ENCODE results near the gene RDM1. TPM values are rescaled to one million over a fixed set of nuclear protein-coding genes. Genes with fewer than 3 reads are reported as not detected.
A peak's percentile ranks its signal among the peaks of the same experiment; 100 is the strongest.

The RDM1 gene
- total and polyA plus RNA-seq, 2 experiments from 2014 or later: 3.9 to 8.8 TPM

- peak; percentile 70 for DNase-seq (ENCODE audit: low spot score)
- H4K20me1 ChIP-seq (replicated peaks; ENCODE audit: insufficient read depth): no peaks in the 10 kb centered on the region
- no peaks in the 10 kb centered on the region for H3K79me2 ChIP-seq (replicated peaks; ENCODE audit: insufficient read depth)
- H3K4me2 ChIP-seq: no peak overlapping the region
- H3K27me3 Mint-ChIP-seq (ENCODE audit: insufficient read depth, low read depth, poor library complexity): peaks cover 4% of the 10 kb centered on the region
- H3K27ac Mint-ChIP-seq: no peak overlapping the region
- H3K27ac ChIP-seq (ENCODE audit: low read depth): no peak overlapping the region
- H3K9me3 Mint-ChIP-seq: no peaks in the 10 kb centered on the region
- H3F3A ChIP-seq (replicated peaks; ENCODE audit: low read depth): no peaks in the 10 kb centered on the region
- H3K36me3 ChIP-seq (ENCODE audit: insufficient read depth): no peaks in the 10 kb centered on the region
- no peaks in the 10 kb centered on the region for H3K9me2 ChIP-seq (ENCODE audit: insufficient read depth)
- H2AFZ ChIP-seq: peak overlapping the region; percentile 63; the same call in 1 of the 2 replicates
- H3K36me3 Mint-ChIP-seq (ENCODE audit: low read depth): no peaks in the 10 kb centered on the region
- no peak overlapping the region for H3K4me3 ChIP-seq
- peak; percentile 96 for ATAC-seq
- no peak for TF ChIP-seq CREB1 (CRISPR knock-in tag; IDR thresholded peaks at IDR 0.05; ENCODE audit: low read depth)
- no peak for TF ChIP-seq ZNF462 (CRISPR knock-in tag; IDR thresholded peaks at IDR 0.05)
- no peak for TF ChIP-seq STAT1 (IDR thresholded peaks at IDR 0.05; ENCODE audit: unreplicated experiment)
- peak in 1 of 2 experiments; percentile 11; a peak in 1 of 4 replicates for TF ChIP-seq CTCF (conservative IDR thresholded peaks at IDR 0.05; ENCODE audit: low read depth in 2 of 2)
- TF ChIP-seq ZNF114 (CRISPR knock-in tag; IDR thresholded peaks at IDR 0.05): no peak
- H3K4me3 Mint-ChIP-seq: no peak overlapping the region
- peaks cover 14% of the 10 kb centered on the region for H3K4me1 Mint-ChIP-seq
- peaks cover 4% of the 10 kb centered on the region; the same call in 1 of the 2 replicates for H3K4me1 ChIP-seq (ENCODE audit: insufficient read depth)
- H3K27me3 ChIP-seq (ENCODE audit: insufficient read depth): no peaks in the 10 kb centered on the region
These were observed 59.4 kb downstream of the RDM1 start for GRCh38 chr17:35870906-35871819.
